GM12875 (cell line): ENCODE results near the gene ZNF644.
"Not testable (repeated sequence)": the region's sequence is repeated elsewhere in the genome, so short reads cannot be mapped to it uniquely, and the experiment has no call there.

ENCODE experiments used
- H3K4me3 ChIP-seq: one replicate; pipeline ENCODE4 v1.5.1; 2011; ENCODE audit warnings: low read depth, low read length, control low read depth
- TF ChIP-seq, protein P1 (sequence below): IDR thresholded peaks from 2 replicates; pipeline ENCODE4 v1.5.1; 2011; ENCODE audit warnings: low read depth, mild to moderate bottlenecking, control low read depth, inconsistent platforms, low read length, moderate library complexity, borderline replicate concordance; ENCODE audit not compliant: insufficient read depth

Gene ZNF644

GRCh38 chr1:91054780-91055481, 33.1 kb upstream of the ZNF644 start:
- TF ChIP-seq, protein P1, sequence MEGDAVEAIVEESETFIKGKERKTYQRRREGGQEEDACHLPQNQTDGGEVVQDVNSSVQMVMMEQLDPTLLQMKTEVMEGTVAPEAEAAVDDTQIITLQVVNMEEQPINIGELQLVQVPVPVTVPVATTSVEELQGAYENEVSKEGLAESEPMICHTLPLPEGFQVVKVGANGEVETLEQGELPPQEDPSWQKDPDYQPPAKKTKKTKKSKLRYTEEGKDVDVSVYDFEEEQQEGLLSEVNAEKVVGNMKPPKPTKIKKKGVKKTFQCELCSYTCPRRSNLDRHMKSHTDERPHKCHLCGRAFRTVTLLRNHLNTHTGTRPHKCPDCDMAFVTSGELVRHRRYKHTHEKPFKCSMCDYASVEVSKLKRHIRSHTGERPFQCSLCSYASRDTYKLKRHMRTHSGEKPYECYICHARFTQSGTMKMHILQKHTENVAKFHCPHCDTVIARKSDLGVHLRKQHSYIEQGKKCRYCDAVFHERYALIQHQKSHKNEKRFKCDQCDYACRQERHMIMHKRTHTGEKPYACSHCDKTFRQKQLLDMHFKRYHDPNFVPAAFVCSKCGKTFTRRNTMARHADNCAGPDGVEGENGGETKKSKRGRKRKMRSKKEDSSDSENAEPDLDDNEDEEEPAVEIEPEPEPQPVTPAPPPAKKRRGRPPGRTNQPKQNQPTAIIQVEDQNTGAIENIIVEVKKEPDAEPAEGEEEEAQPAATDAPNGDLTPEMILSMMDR = no peak
- H3K4me3 ChIP-seq = no peak overlapping the region

DNA sequence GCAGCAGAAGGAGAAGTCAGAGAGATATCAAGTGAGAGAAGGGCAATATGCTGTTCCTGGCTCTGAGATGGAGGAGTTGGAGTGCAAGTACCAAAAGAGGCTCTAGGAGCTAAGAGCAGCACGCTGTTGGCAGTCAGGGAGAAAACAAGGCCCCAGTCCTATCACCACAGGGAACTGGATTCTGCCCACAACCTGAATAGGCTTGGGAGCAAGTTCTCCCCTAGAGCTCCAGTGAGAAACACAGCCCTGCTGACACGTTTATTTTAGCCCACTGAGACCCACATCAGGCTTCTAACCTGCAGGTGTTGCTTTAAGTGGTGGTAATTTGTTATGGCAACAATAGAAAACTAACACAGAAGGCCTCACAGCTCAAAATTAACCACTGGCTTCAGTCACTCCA, 31.8 kb upstream of the ZNF644 start:
- TF ChIP-seq, protein P1 = no peak
- no peak overlapping the region for H3K4me3 ChIP-seq

- H3K4me3 ChIP-seq = not testable (repeated sequence)
These were observed 27.7 kb upstream of the ZNF644 start for GRCh38 chr1:91049551-91049950.

DNA sequence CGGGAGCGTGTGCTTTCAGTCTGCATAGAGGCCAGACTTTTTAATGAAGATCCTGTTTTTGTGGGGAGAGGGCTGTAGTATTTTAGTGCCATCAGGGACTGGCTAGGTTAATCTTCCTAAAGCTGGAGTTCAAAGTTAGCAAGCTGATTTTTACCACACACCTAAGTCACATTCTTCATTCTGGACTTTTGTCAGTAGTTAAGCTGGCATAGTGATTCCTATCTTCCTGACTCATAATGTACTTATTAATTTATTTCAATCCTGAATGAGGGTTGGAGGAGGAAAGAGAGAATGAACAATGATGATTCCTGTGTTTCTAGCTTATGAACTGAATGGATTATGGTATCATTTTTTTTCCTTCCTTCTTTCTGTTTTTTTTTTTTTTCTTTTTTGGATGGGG, 24.9 kb upstream of the ZNF644 start:
- no peak overlapping the region for H3K4me3 ChIP-seq
- TF ChIP-seq, protein P1 = no peak

GRCh38 chr1:91045284-91045683, 23.4 kb upstream of the ZNF644 start:
- TF ChIP-seq, protein P1 = no peak
- H3K4me3 ChIP-seq = no peak overlapping the region

GRCh38 chr1:91044776-91045175, 22.9 kb upstream of the ZNF644 start:
- not testable (repeated sequence) for H3K4me3 ChIP-seq

GRCh38 chr1:91042372-91042771, 20.5 kb upstream of the ZNF644 start:
- not testable (repeated sequence) for H3K4me3 ChIP-seq

DNA sequence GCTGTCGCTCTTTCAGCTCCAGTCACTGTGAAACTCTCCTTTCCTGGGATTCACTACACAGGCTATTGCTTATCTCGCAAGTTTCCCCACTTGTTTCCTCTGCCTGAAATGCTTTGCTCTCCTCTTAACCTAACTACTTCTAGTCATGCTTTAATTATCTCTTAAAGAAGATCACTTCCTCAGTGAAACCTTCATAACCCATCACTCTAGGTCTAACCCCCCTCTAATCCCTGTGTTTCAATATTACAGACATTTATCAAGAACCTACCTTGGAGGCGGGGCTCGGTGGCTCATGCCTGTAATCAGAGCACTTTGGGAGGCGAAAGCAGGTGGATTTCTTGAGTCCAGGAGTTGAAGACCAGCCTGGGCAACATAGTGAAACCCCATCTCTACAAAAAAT, 16.7 kb upstream of the ZNF644 start:
- no peak overlapping the region for H3K4me3 ChIP-seq
- TF ChIP-seq, protein P1 = no peak
